ENCODE measurements around the gene CHN1.

CHN1 gene

DNA sequence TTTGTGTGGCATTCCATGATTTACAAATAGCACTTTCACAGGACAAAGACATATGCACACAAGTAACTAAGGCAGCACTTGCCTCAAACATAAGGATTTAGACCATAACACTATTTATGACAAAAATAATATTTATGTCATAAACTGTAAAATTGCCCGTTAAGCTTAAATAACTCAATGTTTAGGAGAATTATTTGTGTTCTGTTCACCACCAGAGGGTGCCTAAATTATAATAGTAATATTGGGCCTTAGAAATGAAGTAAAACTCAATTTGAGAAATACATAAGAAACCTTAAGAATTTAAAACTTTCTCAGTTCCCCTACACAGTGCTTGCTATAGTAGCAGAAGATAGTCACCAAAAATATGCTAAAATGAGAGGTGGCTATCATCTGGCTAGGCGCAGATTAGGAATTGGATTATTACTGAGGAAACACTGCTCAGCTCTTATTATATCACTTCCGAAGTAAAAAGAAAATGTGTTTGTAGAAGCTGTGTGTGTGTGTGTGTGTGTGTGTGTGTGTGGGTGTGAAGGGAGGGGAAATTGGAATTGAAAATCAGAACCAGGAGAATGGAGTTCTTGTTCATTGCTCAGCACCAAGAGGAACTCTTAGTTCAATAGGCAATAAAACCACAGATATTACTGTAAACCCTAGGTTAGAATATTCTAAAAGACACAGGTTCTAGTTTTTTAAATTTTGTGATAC lies 4.9 kb upstream of the CHN1 start:
- DNase-seq (ENCODE audit: low spot score), result no peak

DNA sequence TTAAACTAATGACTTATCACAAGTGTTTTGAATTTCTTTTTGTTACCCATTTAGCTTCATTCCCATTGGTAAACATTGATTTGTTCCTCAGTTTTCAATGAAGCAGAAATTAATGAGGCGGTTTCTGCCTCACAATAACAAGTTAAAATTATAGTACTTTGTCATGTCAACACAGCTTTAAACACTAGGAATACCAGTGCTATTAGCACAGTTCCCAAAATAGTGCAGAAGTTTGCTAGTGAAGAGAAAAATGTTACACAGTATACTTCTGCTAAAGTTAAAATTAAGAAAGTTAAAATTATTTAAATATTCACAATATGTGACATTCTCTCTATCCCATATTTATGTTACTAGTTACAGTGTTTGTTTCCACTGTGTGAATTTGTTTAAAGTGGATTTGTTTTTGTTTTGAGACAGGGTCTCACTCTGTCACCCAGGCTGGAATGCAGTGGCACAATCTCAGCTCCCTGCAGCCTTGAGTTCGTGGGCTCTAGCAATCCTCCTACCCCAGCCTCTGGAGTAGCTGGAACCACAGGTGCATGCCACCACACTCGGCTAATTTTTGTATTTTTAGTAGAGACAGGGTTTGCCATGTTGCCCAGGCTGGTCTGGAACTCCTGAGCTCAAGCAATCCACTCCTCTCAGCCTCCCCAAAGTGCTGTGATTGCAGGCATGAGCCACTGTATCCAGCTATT lies 3.8 kb upstream of the CHN1 start:
- no peak for DNase-seq (ENCODE audit: low spot score)

DNA sequence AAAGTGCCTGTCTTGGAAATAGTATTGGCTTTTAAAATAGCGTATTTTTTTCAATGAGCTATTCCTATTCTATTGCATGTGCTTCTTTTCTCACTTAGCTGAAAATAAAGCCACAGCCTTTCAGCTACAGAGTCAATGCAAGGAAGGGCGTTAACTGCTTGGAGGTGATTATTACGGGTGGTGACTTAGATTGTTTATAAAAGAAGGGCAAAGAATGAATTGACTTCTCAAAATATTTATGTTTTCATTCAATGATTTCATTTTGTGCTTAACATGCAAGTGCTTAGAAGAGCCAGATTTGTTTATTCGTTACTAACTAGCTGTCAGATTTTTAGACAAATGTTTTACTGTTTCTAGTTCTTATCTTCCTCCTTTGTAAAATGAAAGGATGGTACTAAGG lies 2.8 kb upstream of the CHN1 start:
- DNase-seq (ENCODE audit: low spot score), result no peak

DNA sequence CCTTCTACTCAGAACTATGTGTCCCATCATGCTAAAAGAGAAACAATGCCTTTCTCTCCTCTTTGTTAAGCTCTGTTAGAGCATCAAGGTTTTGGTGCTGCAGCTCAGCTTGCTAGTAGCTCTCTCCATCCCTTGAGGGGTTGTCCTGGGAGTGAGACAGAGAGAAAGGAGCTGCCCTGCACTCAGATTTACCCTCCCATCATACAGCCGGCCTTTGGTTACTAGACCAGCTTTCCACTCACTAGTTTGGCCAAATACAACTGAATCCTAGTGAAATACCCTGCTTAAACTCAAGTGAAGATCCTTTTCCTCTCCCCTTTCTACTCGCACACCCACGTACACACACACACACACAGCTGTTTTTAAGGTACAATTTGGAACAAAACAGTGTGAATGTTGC lies 2.3 kb upstream of the CHN1 start:
- no peak for DNase-seq (ENCODE audit: low spot score)

DNA sequence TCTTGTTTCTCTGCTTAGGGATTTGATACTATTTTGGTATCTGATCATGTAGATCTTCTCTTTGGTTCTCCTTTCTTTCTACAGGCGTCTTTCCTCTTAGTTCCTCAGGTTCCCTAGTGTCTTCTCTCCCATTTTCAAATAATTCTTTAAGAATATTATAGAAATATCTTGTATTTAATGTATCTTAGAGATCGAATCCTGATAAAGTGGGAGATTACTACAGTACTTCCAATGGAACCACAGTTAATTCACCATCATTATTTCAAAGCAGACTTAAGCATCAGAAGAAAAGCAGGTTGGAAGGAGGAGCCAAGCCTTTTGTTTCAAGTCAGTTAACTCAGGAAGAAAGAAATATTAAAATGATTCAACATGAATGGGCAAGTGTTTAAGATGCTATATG lies 1.1 kb upstream of the CHN1 start:
- no peak for DNase-seq (ENCODE audit: low spot score)

DNA sequence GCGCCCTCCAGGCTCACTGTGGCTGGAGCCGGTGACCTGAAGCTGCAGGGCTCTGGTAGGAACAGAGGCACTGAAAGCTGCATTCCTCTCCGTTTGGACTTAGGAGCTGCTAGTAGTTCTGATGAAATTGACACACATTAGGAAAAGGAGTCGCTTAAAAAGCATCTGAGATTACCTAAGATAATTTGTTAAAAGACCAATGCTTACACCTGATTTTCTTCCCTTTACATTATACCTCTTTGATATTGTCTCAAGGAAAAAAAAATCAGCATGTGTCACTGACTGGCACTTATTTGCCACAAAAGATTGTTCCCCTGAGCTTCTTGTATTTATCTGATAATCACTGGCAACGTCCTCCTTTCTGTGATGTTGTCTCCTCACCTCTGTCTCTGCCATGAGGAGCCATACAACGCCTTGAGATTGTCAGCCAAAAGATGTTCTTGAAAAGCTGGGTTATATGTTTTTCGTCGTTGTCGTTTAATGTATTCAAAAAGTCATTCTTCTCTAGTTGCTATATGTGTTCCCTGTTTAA lies 618 bp upstream of the CHN1 start:
- no peak for DNase-seq (ENCODE audit: low spot score)

DNA sequence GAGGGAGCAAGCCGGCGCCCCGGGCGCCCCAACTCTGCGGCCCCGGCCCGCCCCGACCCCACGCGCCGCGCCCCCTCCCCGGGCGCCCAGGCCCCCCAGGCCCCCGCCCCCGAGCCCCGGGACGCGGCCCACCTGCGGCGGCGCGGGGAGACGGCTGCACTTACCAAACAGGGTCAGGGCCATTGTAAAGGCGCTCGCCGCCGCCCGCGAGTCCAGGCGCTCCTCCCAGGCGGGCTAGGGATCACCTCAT lies 526 bp downstream of the CHN1 start:
- DNase-seq (ENCODE audit: low spot score), result peak; percentile 43

DNA sequence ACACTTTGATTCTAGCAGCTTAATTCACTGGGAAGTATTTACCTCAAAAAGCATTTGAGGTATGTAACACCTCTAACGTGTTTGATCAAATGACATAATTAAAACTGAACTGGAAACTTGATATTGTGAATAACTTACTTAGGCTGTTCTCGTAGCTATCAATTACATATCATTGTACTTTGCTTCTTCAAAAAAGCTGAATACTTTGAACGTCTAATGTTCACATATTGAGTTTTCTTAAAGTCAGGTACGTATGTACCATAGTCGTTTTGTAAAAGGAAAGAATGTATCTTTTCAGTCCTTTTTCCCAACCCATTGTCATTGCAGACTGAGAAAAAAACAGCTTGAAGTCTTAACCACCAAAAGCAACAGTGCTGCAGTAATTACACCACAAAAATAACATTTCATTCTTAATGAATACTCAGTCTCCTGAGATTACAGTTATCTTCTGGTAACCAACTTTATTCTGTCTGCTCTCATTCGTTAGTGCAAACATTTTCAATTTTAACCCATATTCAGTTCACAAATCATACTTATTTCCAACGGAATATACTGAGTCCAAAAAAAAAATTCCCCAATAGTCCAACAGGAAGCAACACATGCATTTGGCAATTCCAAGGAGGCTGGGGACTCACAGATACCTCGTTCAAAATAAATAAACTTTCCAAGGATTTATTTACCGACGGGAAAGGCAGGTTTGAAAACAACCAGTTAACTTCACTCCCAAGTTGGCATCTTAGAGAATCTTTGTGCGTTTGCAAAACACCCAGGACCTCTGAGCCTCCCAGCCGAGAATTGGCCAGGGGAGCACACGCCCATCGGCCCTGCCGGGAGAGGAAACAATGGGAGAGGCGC lies 1.1 kb downstream of the CHN1 start:
- no peak for DNase-seq (ENCODE audit: low spot score)

DNA sequence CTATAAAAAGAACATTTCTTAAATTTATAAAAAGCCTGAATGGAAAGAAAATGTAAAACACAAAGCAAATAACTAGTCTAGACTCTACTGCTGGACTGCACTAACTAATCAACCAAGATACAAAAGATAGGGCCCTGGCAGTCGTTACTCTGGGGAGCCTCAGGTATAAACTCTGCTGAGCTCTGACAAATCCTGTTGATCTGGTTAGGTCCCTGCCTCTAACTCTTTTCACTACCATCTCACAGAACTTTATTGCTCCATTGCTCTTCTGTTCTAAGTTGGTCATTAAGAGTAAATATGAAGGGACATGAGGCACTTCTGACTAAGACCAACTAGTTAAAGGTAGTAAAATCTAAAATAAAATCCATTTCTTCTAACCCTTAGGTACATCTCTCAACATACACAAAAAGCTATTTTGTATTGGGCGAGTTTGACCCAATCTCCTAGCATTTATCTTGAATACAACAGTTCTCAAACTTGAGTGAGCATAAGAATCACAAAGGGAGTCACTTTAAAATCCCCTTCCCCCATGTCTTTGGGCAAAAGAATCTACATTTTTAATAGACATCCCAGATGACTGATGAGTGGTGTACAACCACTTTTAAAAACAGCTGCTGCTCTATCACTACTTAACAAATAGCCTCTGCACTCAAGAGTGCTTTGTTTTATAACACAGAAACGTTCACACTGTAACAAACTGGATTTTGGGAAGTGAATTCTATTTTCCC lies 2.5 kb downstream of the CHN1 start:
- no peak for DNase-seq (ENCODE audit: low spot score)

DNA sequence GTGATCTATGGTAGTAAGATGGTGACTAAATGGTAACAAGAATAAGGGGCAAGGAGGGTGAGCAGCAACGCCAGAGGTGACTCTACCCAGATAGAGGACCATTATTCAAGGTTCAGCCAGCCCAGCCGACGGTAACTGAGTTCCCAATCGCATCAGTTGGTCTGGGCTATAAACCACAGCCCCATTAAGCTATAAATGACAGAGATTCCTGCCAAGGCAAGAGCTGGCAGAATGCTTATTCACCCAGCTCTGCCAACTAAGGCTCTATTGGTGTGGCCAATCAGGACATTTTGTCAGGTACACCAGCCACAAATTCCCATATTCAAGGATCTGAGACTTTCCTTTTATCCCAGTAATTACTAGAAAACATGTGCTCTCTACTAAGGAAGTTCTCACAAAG lies 3.6 kb downstream of the CHN1 start:
- DNase-seq (ENCODE audit: low spot score), result no peak

DNA sequence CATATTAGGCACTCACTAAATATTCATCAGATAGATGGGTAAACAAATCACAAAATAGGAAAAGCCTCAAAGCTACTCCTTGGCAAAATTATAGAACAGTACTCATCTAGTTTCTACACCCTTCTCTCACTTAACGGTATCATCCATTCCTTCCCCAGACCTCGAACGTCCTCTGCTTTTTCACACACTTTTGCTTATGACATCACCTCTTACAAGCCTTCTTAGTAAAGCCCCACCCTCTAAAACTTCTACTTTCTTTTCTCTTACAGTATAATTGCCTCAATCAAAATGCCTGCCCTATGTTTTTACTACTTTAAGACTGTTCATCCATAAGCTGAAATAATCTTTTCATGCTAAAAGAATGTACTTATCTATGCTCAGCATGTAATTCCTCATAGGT lies 8.1 kb downstream of the CHN1 start:
- DNase-seq (ENCODE audit: low spot score), result no peak

DNA sequence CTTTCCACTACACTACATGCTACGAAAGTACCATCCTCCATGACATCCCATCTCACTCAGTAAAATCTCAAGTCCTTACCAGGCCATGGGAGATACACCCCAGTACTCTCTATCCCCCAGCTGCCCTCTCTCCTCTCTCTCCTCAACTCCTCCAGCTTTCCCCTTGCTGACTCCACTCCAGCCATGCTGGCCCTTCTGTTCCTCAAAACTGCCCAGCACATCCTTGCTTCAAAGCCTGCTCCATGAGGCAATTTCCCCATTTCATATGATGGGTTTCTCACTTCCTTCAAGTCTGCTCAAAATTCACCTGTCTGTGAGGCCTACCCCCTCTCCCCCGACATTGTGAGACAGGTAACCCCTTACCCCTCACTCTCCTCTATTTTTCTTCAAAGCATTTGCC lies 8.6 kb downstream of the CHN1 start:
- no peak for DNase-seq (ENCODE audit: low spot score)

DNA sequence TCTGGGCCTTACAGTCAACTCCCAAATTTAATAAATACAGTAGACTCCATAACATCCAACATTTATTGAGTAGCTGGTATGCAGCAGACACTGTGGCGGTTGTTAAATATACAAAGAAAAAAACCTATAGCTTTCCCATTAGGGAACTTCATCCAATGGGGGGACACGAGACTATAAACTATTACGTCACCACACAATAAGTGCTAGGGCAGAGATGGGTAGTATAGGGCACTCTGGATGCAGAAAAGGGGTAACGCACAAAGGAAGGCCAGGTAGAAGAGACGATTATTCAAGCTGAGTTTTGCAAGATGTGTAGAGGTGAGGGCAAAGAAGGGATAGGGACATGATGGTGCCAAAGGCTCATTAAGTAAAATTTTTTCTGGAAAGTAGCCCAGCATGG lies 10.8 kb downstream of the CHN1 start:
- DNase-seq (ENCODE audit: low spot score), result no peak

DNA sequence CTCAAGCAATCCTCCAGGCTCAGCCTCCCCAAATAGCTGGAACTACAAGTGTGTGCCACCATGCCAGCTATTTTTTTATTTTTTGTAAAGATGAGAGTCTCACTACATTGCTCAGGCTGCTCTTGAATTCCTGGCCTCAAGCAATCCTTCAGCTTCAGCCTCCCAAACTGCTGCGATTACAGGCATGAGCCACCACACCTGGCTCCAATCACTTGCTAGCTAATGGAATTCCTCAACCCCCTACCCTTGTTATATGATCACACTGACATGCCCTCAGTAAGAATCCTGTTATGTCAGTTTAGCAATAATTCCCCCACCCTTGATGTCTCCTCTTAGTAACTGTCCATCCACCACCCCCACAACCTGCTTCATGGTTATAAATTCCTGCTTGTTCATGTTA lies 12.3 kb downstream of the CHN1 start:
- no peak for DNase-seq (ENCODE audit: low spot score)

DNA sequence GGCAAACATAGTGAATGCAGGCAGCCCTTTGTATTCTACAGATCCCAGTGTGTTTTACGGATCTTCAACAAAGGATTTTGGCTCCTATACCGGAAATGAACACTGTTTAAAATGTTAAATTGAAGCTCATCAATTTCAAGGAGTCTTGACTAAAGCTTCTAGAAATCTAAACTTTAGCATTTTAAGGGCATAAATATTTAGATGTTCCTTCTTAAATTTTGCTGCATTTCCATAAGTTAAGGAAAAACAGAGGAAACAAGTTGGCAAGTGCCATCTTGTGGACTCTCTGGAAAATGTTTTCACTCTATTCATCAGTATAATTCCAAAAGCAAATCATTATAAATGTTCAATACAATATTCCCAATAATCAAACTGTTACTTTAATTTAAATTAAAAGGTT lies 19.6 kb downstream of the CHN1 start:
- DNase-seq (ENCODE audit: low spot score), result no peak

DNA sequence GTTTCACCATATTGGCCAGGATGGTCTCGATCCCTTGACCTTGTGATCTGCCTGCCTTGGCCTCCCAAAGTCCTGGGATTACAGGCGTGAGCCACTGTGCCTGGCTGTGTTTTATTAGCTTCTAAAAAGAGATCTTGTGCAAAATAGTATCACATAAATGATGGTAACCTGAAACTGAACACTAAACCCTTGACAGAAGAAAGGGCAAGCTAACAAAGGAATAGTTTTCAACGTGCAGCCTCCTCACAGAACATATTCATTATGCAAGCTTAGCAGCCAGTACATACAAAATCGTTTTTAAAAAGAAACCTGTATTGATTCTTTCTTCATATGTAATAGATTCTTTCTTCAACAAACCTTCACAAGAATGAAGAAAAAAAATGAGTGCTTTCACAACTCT lies 20.6 kb downstream of the CHN1 start:
- DNase-seq (ENCODE audit: low spot score), result no peak

DNA sequence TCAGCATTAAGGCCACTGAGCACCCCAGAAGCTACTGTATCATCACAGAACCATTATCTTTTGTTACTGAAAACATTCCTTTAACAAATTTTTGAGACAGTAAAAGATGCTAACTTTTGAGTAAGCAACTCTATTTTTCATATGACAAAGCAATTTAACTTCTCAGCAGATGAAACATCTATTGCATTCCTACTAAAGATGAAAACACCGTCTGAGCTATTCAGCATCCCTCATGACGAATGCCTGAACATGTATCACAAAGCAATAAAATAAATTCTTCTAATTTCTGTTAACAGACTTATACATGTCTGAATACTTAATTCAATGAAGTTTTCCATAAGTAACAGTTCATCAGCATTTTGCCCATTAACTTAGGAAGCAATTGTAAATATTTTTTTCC lies 23.9 kb downstream of the CHN1 start:
- DNase-seq (ENCODE audit: low spot score), result no peak

DNA sequence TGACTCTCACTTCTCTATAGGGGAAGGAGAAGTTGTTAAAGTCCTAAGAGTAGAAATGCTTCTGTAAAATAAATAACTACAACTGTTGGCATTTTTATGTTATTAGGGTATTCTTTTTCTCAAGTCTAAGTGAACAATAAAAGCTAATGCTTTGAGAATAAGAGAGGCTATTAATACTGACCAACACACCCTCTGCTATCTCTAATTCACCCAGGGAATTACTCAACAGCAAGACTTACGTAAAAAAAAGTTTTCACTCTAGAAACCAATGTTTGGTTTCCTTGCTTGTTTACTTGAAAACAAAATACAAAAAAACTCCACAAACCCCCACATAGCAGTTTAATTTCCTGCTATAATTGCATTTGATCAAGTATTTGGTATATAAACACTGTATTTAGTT lies 25.2 kb downstream of the CHN1 start:
- no peak for DNase-seq (ENCODE audit: low spot score)

DNA sequence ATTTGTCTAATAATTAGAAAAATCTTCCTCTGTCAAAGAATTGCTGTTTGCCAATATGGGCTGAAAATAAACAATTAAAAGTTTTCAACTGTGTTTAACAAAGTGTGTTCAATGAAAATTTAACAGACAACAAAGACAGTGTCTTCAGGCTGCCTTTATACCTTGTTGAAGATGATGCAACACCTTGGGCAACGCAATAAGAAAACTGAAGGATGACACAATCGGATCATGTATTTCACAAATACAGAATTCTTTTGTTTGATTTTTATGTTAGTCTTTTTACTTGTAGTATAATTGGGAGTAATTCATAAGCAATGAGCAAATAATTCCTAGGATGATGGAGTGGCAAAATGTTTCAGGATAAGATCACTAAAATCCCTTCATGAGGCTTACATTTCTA lies 27.8 kb downstream of the CHN1 start:
- DNase-seq (ENCODE audit: low spot score), result no peak

DNA sequence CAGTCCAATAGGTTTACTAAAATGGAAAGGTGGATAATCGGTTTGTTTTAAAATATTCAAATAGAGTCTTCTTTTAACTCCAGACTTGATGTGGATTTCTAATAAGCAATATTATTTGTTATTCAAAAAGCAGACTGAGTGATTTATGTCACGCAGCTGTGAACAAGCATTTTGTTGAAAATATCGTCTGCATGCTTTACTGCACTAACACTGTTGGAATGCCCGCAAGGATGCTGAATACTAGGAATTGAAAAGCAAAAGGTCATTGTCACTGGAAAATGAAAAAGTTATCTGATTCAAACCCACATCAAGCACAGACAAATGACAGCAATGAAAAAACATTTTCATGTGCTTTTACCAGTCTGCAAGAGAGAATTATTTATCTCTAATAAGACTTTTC lies 31.1 kb downstream of the CHN1 start:
- no peak for DNase-seq (ENCODE audit: low spot score)

DNA sequence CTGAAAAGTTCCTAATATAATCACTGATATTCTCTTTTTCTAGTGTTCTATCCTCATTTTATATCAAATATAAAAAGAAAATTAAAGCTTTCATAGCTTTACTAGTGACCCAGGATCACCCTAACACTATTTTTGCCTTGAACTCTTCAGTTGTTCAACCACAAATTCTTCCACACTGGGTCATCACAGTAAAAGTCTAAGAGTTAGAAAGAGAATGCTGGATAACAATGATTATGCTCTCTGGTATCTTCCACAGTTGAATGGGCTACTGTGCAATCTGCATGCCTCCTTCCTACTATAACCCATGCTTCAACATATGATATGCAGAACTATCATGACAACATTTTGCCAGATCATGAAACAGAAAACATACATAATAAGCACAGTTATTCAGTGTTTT lies 32.3 kb downstream of the CHN1 start:
- peak; percentile 41 for DNase-seq (ENCODE audit: low spot score)
